H9 (cell line): ENCODE measurements around the gene MRTFB. TPM values are rescaled to one million over a fixed set of nuclear protein-coding genes. Genes with fewer than 3 reads are reported as not detected.

Experiments
- DNase-seq: peaks from one replicate; pipeline ENCODE4 v3.0.0-alpha.2; 2017
- H2AFZ ChIP-seq: one replicate; pipeline ENCODE4 v1.6.1; 2013; ENCODE audit warnings: mild to moderate bottlenecking, low read length, control low read depth, moderate library complexity
- H2AK5ac ChIP-seq: 2 replicates; pipeline ENCODE4 v1.6.1; 2013; ENCODE audit warnings: low read length, control low read depth, mixed read lengths; ENCODE audit not compliant: insufficient read length
- H2BK120ac ChIP-seq: one replicate; pipeline ENCODE4 v1.6.1; 2013; ENCODE audit warnings: low read depth, mild to moderate bottlenecking, low read length, control low read depth, inconsistent platforms; ENCODE audit not compliant: poor library complexity, severe bottlenecking
- H2BK12ac ChIP-seq: 2 replicates; pipeline ENCODE4 v1.6.1; 2013; ENCODE audit warnings: low read length, control low read depth, mixed read lengths, low read depth; ENCODE audit not compliant: insufficient read length
- H2BK15ac ChIP-seq: 2 replicates; pipeline ENCODE4 v1.6.1; 2013; ENCODE audit warnings: low read depth, low read length, control low read depth
- H2BK20ac ChIP-seq: one replicate; pipeline ENCODE4 v1.6.1; 2013; ENCODE audit warnings: low read depth, mild to moderate bottlenecking, low read length, control low read depth, inconsistent platforms; ENCODE audit not compliant: poor library complexity, severe bottlenecking
- H2BK5ac ChIP-seq: 2 replicates; pipeline ENCODE4 v1.6.1; 2013; ENCODE audit warnings: low read length, control low read depth, mixed read lengths; ENCODE audit not compliant: insufficient read length
- H3K14ac ChIP-seq: 2 replicates; pipeline ENCODE4 v1.6.1; 2013; ENCODE audit warnings: low read length, control low read depth; ENCODE audit not compliant: insufficient read depth
- H3K18ac ChIP-seq: 2 replicates; pipeline ENCODE4 v1.6.1; 2013; ENCODE audit warnings: low read depth, mild to moderate bottlenecking, mixed read lengths, low read length, control low read depth; ENCODE audit not compliant: insufficient read length
- H3K23ac ChIP-seq: 2 replicates; pipeline ENCODE4 v1.6.1; 2013; ENCODE audit warnings: low read length, control low read depth, mixed read lengths, low read depth; ENCODE audit not compliant: insufficient read length
- H3K23me2 ChIP-seq: 2 replicates; pipeline ENCODE4 v1.6.1; 2013; ENCODE audit warnings: low read depth, mild to moderate bottlenecking, mixed read lengths, low read length, control low read depth; ENCODE audit not compliant: insufficient read length, poor library complexity, severe bottlenecking
- H3K27ac ChIP-seq: 2 replicates; pipeline ENCODE4 v1.5.1; 2013; ENCODE audit warnings: low read length, control low read depth, mixed read lengths, low read depth; ENCODE audit not compliant: insufficient read length
- H3K27me3 ChIP-seq: 2 replicates; pipeline ENCODE4 v1.6.1; 2013; ENCODE audit warnings: low read length, control low read depth, inconsistent platforms; ENCODE audit not compliant: insufficient read depth
- H3K4ac ChIP-seq: 2 replicates; pipeline ENCODE4 v1.6.1; 2013; ENCODE audit warnings: low read depth, mild to moderate bottlenecking, control low read depth, inconsistent platforms, low read length, moderate library complexity
- H3K4me1 ChIP-seq: 2 replicates; pipeline ENCODE4 v1.6.1; 2013; ENCODE audit warnings: low read length, control low read depth, inconsistent platforms; ENCODE audit not compliant: insufficient read depth
- H3K4me2 ChIP-seq: 2 replicates; pipeline ENCODE4 v1.6.1; 2013; ENCODE audit warnings: low read length, control low read depth, mixed read lengths; ENCODE audit not compliant: insufficient read length, insufficient read depth
- H3K56ac ChIP-seq: 2 replicates; pipeline ENCODE4 v1.6.1; 2013; ENCODE audit warnings: low read depth, mild to moderate bottlenecking, mixed read lengths, low read length, control low read depth; ENCODE audit not compliant: insufficient read length
- H3K79me1 ChIP-seq: 2 replicates; pipeline ENCODE4 v1.6.1; 2013; ENCODE audit warnings: low read depth, mild to moderate bottlenecking, moderate library complexity, low read length, control low read depth, inconsistent platforms; ENCODE audit not compliant: insufficient read depth, poor library complexity, severe bottlenecking
- H3K79me2 ChIP-seq: 2 replicates; pipeline ENCODE4 v1.6.1; 2013; ENCODE audit warnings: low read length, control low read depth, inconsistent platforms; ENCODE audit not compliant: insufficient read depth
- H3K9ac ChIP-seq: 2 replicates; pipeline ENCODE4 v1.6.1; 2013; ENCODE audit warnings: low read length, control low read depth, mixed read lengths; ENCODE audit not compliant: insufficient read length; ENCODE audit errors: extremely low read depth
- H3K9me3 ChIP-seq: one replicate; pipeline ENCODE4 v1.6.1; 2013; ENCODE audit warnings: low read depth, low read length, inconsistent platforms; ENCODE audit not compliant: control insufficient read depth
- H3T11ph ChIP-seq: one replicate; pipeline ENCODE4 v1.6.1; 2013; ENCODE audit warnings: mild to moderate bottlenecking, low read length, control low read depth, inconsistent platforms
- H4K20me1 ChIP-seq: one replicate; pipeline ENCODE4 v1.6.1; 2013; ENCODE audit not compliant: control insufficient read depth, insufficient read length, insufficient read depth
- H4K5ac ChIP-seq: 2 replicates; pipeline ENCODE4 v1.6.1; 2013; ENCODE audit warnings: low read depth, mild to moderate bottlenecking, mixed read lengths, low read length, control low read depth; ENCODE audit not compliant: insufficient read length
- H4K8ac ChIP-seq: replicated peaks from 2 replicates; pipeline ENCODE4 v1.6.1; 2013; ENCODE audit warnings: low read length, control low read depth, mixed read lengths, low read depth; ENCODE audit not compliant: insufficient read length
- H4K91ac ChIP-seq: 2 replicates; pipeline ENCODE4 v1.6.1; 2013; ENCODE audit warnings: low read depth, mild to moderate bottlenecking, moderate library complexity, mixed read lengths, low read length, control low read depth; ENCODE audit not compliant: insufficient read length
- H3K27ac Mint-ChIP-seq, 3 experiments: 2 replicates in 2 of 3; 3 replicates in 1 of 3; pipeline ENCODE4 v1.8.0; 2020 to 2021; ENCODE audit warnings: mixed read lengths in 3 of 3, mild to moderate bottlenecking in 1 of 3, moderate library complexity in 1 of 3
- H3K27me3 Mint-ChIP-seq: 2 replicates; pipeline ENCODE4 v1.8.0; 2021; ENCODE audit warnings: low read depth, mild to moderate bottlenecking, moderate library complexity, mixed read lengths
- H3K36me3 Mint-ChIP-seq, 3 experiments: 2 replicates in 2 of 3; 3 replicates in 1 of 3; pipeline ENCODE4 v1.8.0; 2020 to 2021; ENCODE audit warnings: low read depth in 3 of 3, mixed read lengths in 3 of 3; ENCODE audit not compliant: insufficient read depth in 1 of 3
- H3K4me1 Mint-ChIP-seq, 2 experiments: 2 replicates each; pipeline ENCODE4 v1.8.0; 2020; ENCODE audit warnings: mixed read lengths in 2 of 2
- H3K4me3 Mint-ChIP-seq, 2 experiments: 2 replicates in 1 of 2; 3 replicates in 1 of 2; pipeline ENCODE4 v1.8.0; 2020 to 2021; ENCODE audit warnings: mild to moderate bottlenecking in 2 of 2, mixed read lengths in 2 of 2, moderate library complexity in 1 of 2
- H3K9me3 Mint-ChIP-seq, 2 experiments: 2 replicates in 1 of 2; 3 replicates in 1 of 2; pipeline ENCODE4 v1.8.0; 2020; ENCODE audit warnings: mild to moderate bottlenecking in 2 of 2, mixed read lengths in 2 of 2, moderate library complexity in 1 of 2
- CTCF ChIP-seq: fragments of 200-600 bp; sonication (generic); conservative IDR thresholded peaks from 3 replicates; pipeline ENCODE4 v1.8.0; 2021; ENCODE audit warnings: antibody characterized with exemption, mild to moderate bottlenecking
- WGBS: extraction: QIAGEN DNeasy Blood & Tissue Kit; methylation state at CpG from one replicate; pipeline ENCODE4 v1.1.7; 2013; ENCODE audit warnings: missing lambda C conversion rate, low lambda C conversion rate, mixed read lengths; ENCODE audit not compliant: insufficient read length; ENCODE audit errors: extremely low coverage; 5-methylcytosine and 5-hydroxymethylcytosine counted together
- total RNA-seq: library from RNA; stranded (reverse); gene quantifications from 2 replicates; pipeline ENCODE4 v1.2.1, GENCODE V29; 2021

The MRTFB gene
- total RNA-seq, 1 experiment from 2014 or later, result 29.9 TPM

- Histone ChIP-seq H3K27me3 (no peaks in the 10 kb centered on the region), H3K9ac (peak overlapping the region; percentile 75), H3K9me3 (no peaks in the 10 kb centered on the region), H2BK15ac (no peak overlapping the region), H2AFZ (no peak overlapping the region), H3K4me2 (peak overlapping the region; percentile 61), H3K27ac (no peak overlapping the region), H3K18ac (no peak overlapping the region), H3K79me1 (peaks cover 3% of the 10 kb centered on the region), H3K14ac (peak overlapping the region; percentile 70; the same call in 1 of the 2 replicates), H3T11ph (no peak overlapping the region), H2BK20ac (no peak overlapping the region), H3K4ac (no peak overlapping the region), H3K79me2 (no peaks in the 10 kb centered on the region), H4K91ac (no peak overlapping the region), H4K20me1 (no peaks in the 10 kb centered on the region), H2BK5ac (no peak overlapping the region), H3K23me2 (peaks cover 3% of the 10 kb centered on the region), H3K56ac (no peak overlapping the region), H3K4me1 (no peaks in the 10 kb centered on the region), H2BK120ac (no peak overlapping the region), H4K8ac (no peak overlapping the region), H3K23ac (no peak overlapping the region), H4K5ac (no peak overlapping the region), H2AK5ac (no peak overlapping the region), H2BK12ac (no peak overlapping the region)
- H3K27me3 Mint-ChIP-seq, result no peaks in the 10 kb centered on the region
- TF ChIP-seq CTCF, result no peak
- peaks cover 0 to 4% (median 0%) of the 10 kb centered on the region in 3 experiments; a peak in 1 of 7 replicates for H3K36me3 Mint-ChIP-seq
- no CpG with 5 or more reads among the region's 32 CpGs for WGBS
- peak overlapping the region in 2 of 3 experiments; percentile 70 to 86; a peak in 4 of 7 replicates for H3K27ac Mint-ChIP-seq
- peak; percentile 48 for DNase-seq
- H3K9me3 Mint-ChIP-seq, result no peaks in the 10 kb centered on the region
- H3K4me1 Mint-ChIP-seq, result peaks cover 18% of the 10 kb centered on the region in 2 experiments
- peak overlapping the region; percentile 87 to 90 for H3K4me3 Mint-ChIP-seq
Measured at GRCh38 chr16:14071576-14072271, 605 bp downstream of the MRTFB start.
